Measurements from ENCODE around the gene INSYN1.

The INSYN1 gene

GRCh38 chr15:73694419-73694818, 58.7 kb downstream of the INSYN1 start:
- DNase-seq (ENCODE audit: low spot score) = no peak
- in situ Hi-C loops (cut with MboI; ENCODE audit: low sequenced_read_pairs, unreplicated experiment) = loop anchor here (10.0 to 25.0 kb wide), 3 partner anchors 60 to 382 kb away; partner anchors contain the start of gene NPTN
- TF ChIP-seq CTCF (IDR thresholded peaks at IDR 0.05; ENCODE audit: borderline replicate concordance, control extremely low read depth, extremely low read depth, insufficient read depth, missing control alignments) = no peak

- in situ Hi-C loops (cut with MboI; ENCODE audit: low sequenced_read_pairs, unreplicated experiment) = loop anchor here (10.0 to 25.0 kb wide), 3 partner anchors 57 to 379 kb away; partner anchors contain the start of gene NPTN
- DNase-seq (ENCODE audit: low spot score) = no peak
- no peak for TF ChIP-seq CTCF (IDR thresholded peaks at IDR 0.05; ENCODE audit: borderline replicate concordance, control extremely low read depth, extremely low read depth, insufficient read depth, missing control alignments)
Measured at GRCh38 chr15:73691396-73691795, 61.8 kb downstream of the INSYN1 start.

GRCh38 chr15:73688455-73688854, 64.7 kb downstream of the INSYN1 start:
- DNase-seq (ENCODE audit: low spot score) = no peak
- TF ChIP-seq CTCF (IDR thresholded peaks at IDR 0.05; ENCODE audit: borderline replicate concordance, control extremely low read depth, extremely low read depth, insufficient read depth, missing control alignments) = no peak
- in situ Hi-C loops (cut with MboI; ENCODE audit: low sequenced_read_pairs, unreplicated experiment) = loop anchor here (25.0 kb wide), 1 partner anchor 376 kb away; no protein-coding TSS in a partner anchor

GRCh38 chr15:73687351-73687750, 65.8 kb downstream of the INSYN1 start:
- in situ Hi-C loops (cut with MboI; ENCODE audit: low sequenced_read_pairs, unreplicated experiment) = loop anchor here (25.0 kb wide), 1 partner anchor 375 kb away; no protein-coding TSS in a partner anchor

GRCh38 chr15:73686781-73687256, 66.3 kb downstream of the INSYN1 start:
- no peak for DNase-seq (ENCODE audit: low spot score)
- TF ChIP-seq CTCF (IDR thresholded peaks at IDR 0.05; ENCODE audit: borderline replicate concordance, control extremely low read depth, extremely low read depth, insufficient read depth, missing control alignments) = no peak
- in situ Hi-C loops (cut with MboI; ENCODE audit: low sequenced_read_pairs, unreplicated experiment) = loop anchor here (25.0 kb wide), 1 partner anchor 375 kb away; no protein-coding TSS in a partner anchor

More at GRCh38 chr15:73687351-73687750, 65.8 kb downstream of the INSYN1 start:
- no peak for TF ChIP-seq CTCF (IDR thresholded peaks at IDR 0.05; ENCODE audit: borderline replicate concordance, control extremely low read depth, extremely low read depth, insufficient read depth, missing control alignments)
- no peak for DNase-seq (ENCODE audit: low spot score)

GRCh38 chr15:73685981-73686380, 67.2 kb downstream of the INSYN1 start:
- TF ChIP-seq CTCF (IDR thresholded peaks at IDR 0.05; ENCODE audit: borderline replicate concordance, control extremely low read depth, extremely low read depth, insufficient read depth, missing control alignments) = no peak
- in situ Hi-C loops (cut with MboI; ENCODE audit: low sequenced_read_pairs, unreplicated experiment) = loop anchor here (25.0 kb wide), 1 partner anchor 374 kb away; no protein-coding TSS in a partner anchor
- DNase-seq (ENCODE audit: low spot score) = no peak

Data from GM13976 (cell line).